ENCODE results near the gene CCDC24. TPM values are rescaled to one million over a fixed set of nuclear protein-coding genes. Genes with fewer than 3 reads are reported as not detected.
A peak's percentile ranks its signal among the peaks of the same experiment; 100 is the strongest.

CCDC24 gene
- total RNA-seq, 3 donors from 2014 or later (not counting 1 experiment from before 2014, with no cell fraction given): 3.8 to 5.2 (median 3.9) TPM

DNA sequence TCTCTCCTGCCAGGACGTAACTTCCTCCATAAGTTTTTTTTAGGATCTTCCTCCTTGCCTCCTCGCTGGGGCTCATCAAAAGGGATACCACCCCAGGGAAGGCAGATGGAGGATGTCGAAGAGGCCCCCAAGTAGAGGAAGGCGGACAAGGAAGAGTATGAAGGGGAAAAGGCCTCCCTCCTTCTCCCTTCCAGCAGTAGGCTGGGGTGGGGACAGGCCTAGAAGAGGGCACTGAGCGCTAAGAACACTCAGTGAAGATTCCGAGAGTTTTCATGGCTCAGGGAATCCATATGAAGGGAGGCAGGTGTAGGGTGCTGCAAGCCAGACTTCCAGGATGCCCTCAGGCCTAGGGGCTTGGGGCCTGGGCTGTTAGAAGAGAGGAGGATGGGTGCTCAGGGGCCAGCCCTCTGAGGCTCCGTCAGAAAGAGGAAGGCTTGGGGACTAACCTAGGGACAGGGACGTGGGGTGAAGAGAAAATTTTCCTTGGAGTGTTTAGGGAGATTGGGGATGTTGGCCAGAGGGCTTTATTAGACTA lies 41.7 kb downstream of the CCDC24 start:
- H3K4me3 Mint-ChIP-seq: peak overlapping the region; percentile 14
- Histone ChIP-seq H3K36me3 (ENCODE audit: control insufficient read depth, insufficient read depth, low read length) (no peaks in the 10 kb centered on the region), H3K4me1 (ENCODE audit: control insufficient read depth, insufficient read depth, low read length) (peaks cover 20% of the 10 kb centered on the region), H3K4me3 (ENCODE audit: low read length) (no peak overlapping the region), H3K27ac (ENCODE audit: low read length) (no peak overlapping the region), H3K9me3 (ENCODE audit: control insufficient read depth, insufficient read depth, low read length) (no peaks in the 10 kb centered on the region), H3K27me3 (ENCODE audit: control insufficient read depth, insufficient read depth, low read length) (no peaks in the 10 kb centered on the region)
- DNase-seq (no peak), ATAC-seq (no peak)
- TF ChIP-seq, protein P1, sequence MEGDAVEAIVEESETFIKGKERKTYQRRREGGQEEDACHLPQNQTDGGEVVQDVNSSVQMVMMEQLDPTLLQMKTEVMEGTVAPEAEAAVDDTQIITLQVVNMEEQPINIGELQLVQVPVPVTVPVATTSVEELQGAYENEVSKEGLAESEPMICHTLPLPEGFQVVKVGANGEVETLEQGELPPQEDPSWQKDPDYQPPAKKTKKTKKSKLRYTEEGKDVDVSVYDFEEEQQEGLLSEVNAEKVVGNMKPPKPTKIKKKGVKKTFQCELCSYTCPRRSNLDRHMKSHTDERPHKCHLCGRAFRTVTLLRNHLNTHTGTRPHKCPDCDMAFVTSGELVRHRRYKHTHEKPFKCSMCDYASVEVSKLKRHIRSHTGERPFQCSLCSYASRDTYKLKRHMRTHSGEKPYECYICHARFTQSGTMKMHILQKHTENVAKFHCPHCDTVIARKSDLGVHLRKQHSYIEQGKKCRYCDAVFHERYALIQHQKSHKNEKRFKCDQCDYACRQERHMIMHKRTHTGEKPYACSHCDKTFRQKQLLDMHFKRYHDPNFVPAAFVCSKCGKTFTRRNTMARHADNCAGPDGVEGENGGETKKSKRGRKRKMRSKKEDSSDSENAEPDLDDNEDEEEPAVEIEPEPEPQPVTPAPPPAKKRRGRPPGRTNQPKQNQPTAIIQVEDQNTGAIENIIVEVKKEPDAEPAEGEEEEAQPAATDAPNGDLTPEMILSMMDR (IDR thresholded peaks at IDR 0.05): no peak
- no peaks in the 10 kb centered on the region for H3K36me3 Mint-ChIP-seq
- H3K27ac Mint-ChIP-seq: peak overlapping the region in 1 of 2 donors; percentile 47
- intact Hi-C loops (cut with micrococcal nuclease): no loop called here
- peaks cover 0 to 5% of the 10 kb centered on the region in 2 donors for H3K27me3 Mint-ChIP-seq (ENCODE audit: low read depth in 2 of 2)
- H3K9me3 Mint-ChIP-seq: no peaks in the 10 kb centered on the region
- H3K4me1 Mint-ChIP-seq: peaks cover 13 to 20% of the 10 kb centered on the region in 2 donors
- 73% methylated on average over 5 of the region's 8 CpGs for WGBS (ENCODE audit: insufficient coverage)

DNA sequence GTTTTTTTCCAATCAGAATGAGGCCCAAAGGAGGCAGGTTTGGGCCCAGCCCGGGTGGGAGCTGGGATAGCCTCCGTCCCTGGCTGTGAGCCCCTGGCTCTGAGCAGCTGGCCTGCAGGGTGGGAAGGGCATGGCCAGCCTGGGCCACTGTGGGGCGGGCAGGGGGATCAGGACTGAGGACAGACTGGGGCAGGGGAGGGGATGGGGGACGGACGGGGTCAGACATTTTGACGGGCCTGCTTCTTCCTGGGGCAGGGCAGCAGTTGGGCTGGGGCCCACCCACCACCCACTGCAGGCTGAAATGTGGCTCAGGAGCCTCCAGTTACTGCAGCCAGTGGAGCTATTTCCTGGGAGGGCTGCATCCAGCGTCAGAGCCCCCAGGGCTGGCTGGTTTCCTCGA lies 42.4 kb downstream of the CCDC24 start:
- ATAC-seq (no peak), DNase-seq (no peak)
- Mint-ChIP-seq H3K4me3 (no peak overlapping the region), H3K9me3 (no peaks in the 10 kb centered on the region), H3K4me1 (peaks cover 13 to 20% of the 10 kb centered on the region in 2 donors), H3K36me3 (no peaks in the 10 kb centered on the region), H3K27ac (no peak overlapping the region), H3K27me3 (ENCODE audit: low read depth in 2 of 2) (peaks cover 0 to 5% of the 10 kb centered on the region in 2 donors)
- WGBS (ENCODE audit: insufficient coverage): 86% methylated on average over 8 of the region's 8 CpGs
- no peaks in the 10 kb centered on the region for H3K36me3 ChIP-seq (ENCODE audit: control insufficient read depth, insufficient read depth, low read length)
- no peaks in the 10 kb centered on the region for H3K27me3 ChIP-seq (ENCODE audit: control insufficient read depth, insufficient read depth, low read length)
- no peak overlapping the region for H3K4me3 ChIP-seq (ENCODE audit: low read length)
- TF ChIP-seq, protein P1 (IDR thresholded peaks at IDR 0.05): no peak
- no peak overlapping the region for H3K27ac ChIP-seq (ENCODE audit: low read length)
- peaks cover 20% of the 10 kb centered on the region for H3K4me1 ChIP-seq (ENCODE audit: control insufficient read depth, insufficient read depth, low read length)
- intact Hi-C loops (cut with micrococcal nuclease): no loop called here
- no peaks in the 10 kb centered on the region for H3K9me3 ChIP-seq (ENCODE audit: control insufficient read depth, insufficient read depth, low read length)

GRCh38 chr1:44034423-44034822 lies 43.0 kb downstream of the CCDC24 start:
- Mint-ChIP-seq H3K4me1 (peaks cover 6 to 17% of the 10 kb centered on the region in 2 donors), H3K27me3 (ENCODE audit: low read depth in 2 of 2) (peaks cover under 1 to 5% of the 10 kb centered on the region in 2 donors), H3K27ac (no peak overlapping the region), H3K9me3 (no peaks in the 10 kb centered on the region), H3K4me3 (no peak overlapping the region), H3K36me3 (no peaks in the 10 kb centered on the region)
- Histone ChIP-seq H3K4me1 (ENCODE audit: control insufficient read depth, insufficient read depth, low read length) (peaks cover 13% of the 10 kb centered on the region), H3K36me3 (ENCODE audit: control insufficient read depth, insufficient read depth, low read length) (no peaks in the 10 kb centered on the region), H3K27ac (ENCODE audit: low read length) (no peak overlapping the region), H3K9me3 (ENCODE audit: control insufficient read depth, insufficient read depth, low read length) (no peaks in the 10 kb centered on the region), H3K4me3 (ENCODE audit: low read length) (no peak overlapping the region), H3K27me3 (ENCODE audit: control insufficient read depth, insufficient read depth, low read length) (no peaks in the 10 kb centered on the region)
- no peak for ATAC-seq
- no peak for DNase-seq
- TF ChIP-seq, protein P1 (IDR thresholded peaks at IDR 0.05): no peak
- 84% methylated on average over 4 of the region's 4 CpGs for WGBS (ENCODE audit: insufficient coverage)
- intact Hi-C loops (cut with micrococcal nuclease): no loop called here
